IMR-90 (cell line): ENCODE measurements around the gene CDK14. TPM values are rescaled to one million over a fixed set of nuclear protein-coding genes. Genes with fewer than 3 reads are reported as not detected.

Source experiments
- ATAC-seq: fragments of 200-7000 bp; cut with Tn5 transposase; 2 replicates; pipeline ENCODE4 v1.9.1; 2020; ENCODE audit warnings: low read depth, mild to moderate bottlenecking, moderate library complexity
- BruUV-seq: library from RNA; stranded (reverse); fragments of 400-500 nt; replicated peaks from 2 replicates; lab custom pipeline; 2021; lab: Mats Ljungman, UMichigan
- CTCF ChIA-PET: fragments of 300-600 bp; formaldehyde crosslinking; extraction: SDS; loops from one replicate; lab custom pipeline; 2021; ENCODE audit warnings: antibody characterized with exemption; lab: Yijun Ruan, JAX
- POLR2A ChIA-PET: fragments of 300-600 bp; sonication (Branson Sonifier 250); formaldehyde crosslinking; loops from one replicate; lab custom pipeline; 2022; ENCODE audit warnings: antibody characterized with exemption; ENCODE audit not compliant: unreplicated experiment; lab: Charles Lee
- DNase-seq: peaks from one replicate; pipeline ENCODE4 v3.0.0; 2013
- H2AFZ ChIP-seq: replicated peaks from 2 replicates; pipeline ENCODE3; 2013; ENCODE audit warnings: low read length, mild to moderate bottlenecking; ENCODE audit not compliant: poor library complexity
- H2AK5ac ChIP-seq: 2 replicates; pipeline ENCODE4 v1.6.1; 2013; ENCODE audit warnings: low read depth, low read length, inconsistent platforms
- H2AK9ac ChIP-seq: replicated peaks from 2 replicates; pipeline ENCODE3; 2013; ENCODE audit warnings: mild to moderate bottlenecking, low read depth, low read length, moderate library complexity; ENCODE audit not compliant: poor library complexity
- H2BK120ac ChIP-seq: 2 replicates; pipeline ENCODE4 v1.6.1; 2013; ENCODE audit warnings: low read depth, low read length, inconsistent platforms
- H2BK15ac ChIP-seq: 3 replicates; pipeline ENCODE4 v1.6.1; 2013; ENCODE audit warnings: low read depth, low read length, inconsistent platforms
- H2BK20ac ChIP-seq: 2 replicates; pipeline ENCODE4 v1.6.1; 2013; ENCODE audit warnings: low read depth, mild to moderate bottlenecking, inconsistent platforms, low read length, moderate library complexity
- H2BK5ac ChIP-seq: 2 replicates; pipeline ENCODE4 v1.6.1; 2013; ENCODE audit warnings: mild to moderate bottlenecking, low read depth, low read length, inconsistent platforms; ENCODE audit not compliant: poor library complexity, severe bottlenecking
- H3K14ac ChIP-seq: replicated peaks from 2 replicates; pipeline ENCODE4 v1.6.1; 2013; ENCODE audit warnings: low read depth, low read length, inconsistent platforms
- H3K18ac ChIP-seq: 2 replicates; pipeline ENCODE4 v1.6.1; 2013; ENCODE audit warnings: low read depth, low read length, control low read depth
- H3K23ac ChIP-seq: 2 replicates; pipeline ENCODE4 v1.6.1; 2013; ENCODE audit warnings: low read depth, low read length, inconsistent platforms
- H3K27ac ChIP-seq: 2 replicates; pipeline ENCODE4 v1.5.1; 2013; ENCODE audit warnings: mild to moderate bottlenecking, control low read depth, low read length; ENCODE audit not compliant: insufficient read depth
- H3K27me3 ChIP-seq: 2 replicates; pipeline ENCODE4 v1.6.1; 2013; ENCODE audit warnings: low read length; ENCODE audit not compliant: control insufficient read depth, insufficient read depth
- H3K36me3 ChIP-seq: 2 replicates; pipeline ENCODE4 v1.6.1; 2013; ENCODE audit warnings: low read length, mixed read lengths; ENCODE audit not compliant: control insufficient read depth, insufficient read depth
- H3K4ac ChIP-seq: 2 replicates; pipeline ENCODE4 v1.6.1; 2013; ENCODE audit warnings: low read depth, low read length, inconsistent platforms
- H3K4me1 ChIP-seq: 2 replicates; pipeline ENCODE4 v1.6.1; 2013; ENCODE audit warnings: low read length, mixed read lengths; ENCODE audit not compliant: control insufficient read depth, insufficient read depth
- H3K4me2 ChIP-seq: 2 replicates; pipeline ENCODE4 v1.6.1; 2013; ENCODE audit warnings: low read depth, mild to moderate bottlenecking, control low read depth, low read length, moderate library complexity
- H3K4me3 ChIP-seq: 2 replicates; pipeline ENCODE4 v1.5.1; 2013; ENCODE audit warnings: low read depth, mild to moderate bottlenecking, control low read depth, low read length, moderate library complexity; ENCODE audit not compliant: insufficient read depth
- H3K56ac ChIP-seq: 2 replicates; pipeline ENCODE4 v1.6.1; 2013; ENCODE audit warnings: low read length, inconsistent platforms; ENCODE audit not compliant: insufficient read depth; ENCODE audit errors: extremely low read depth
- H3K79me1 ChIP-seq, 2 experiments: 2 replicates each; pipeline ENCODE4 v1.6.1; 2013; ENCODE audit warnings: low read length in 2 of 2, inconsistent platforms in 1 of 2, low read depth in 1 of 2
- H3K9ac ChIP-seq: 2 replicates; pipeline ENCODE4 v1.6.1; 2013; ENCODE audit warnings: low read depth, low read length, control low read depth
- H3K9me1 ChIP-seq: 2 replicates; pipeline ENCODE4 v1.6.1; 2013; ENCODE audit warnings: low read length, inconsistent platforms; ENCODE audit not compliant: insufficient read depth
- H3K9me3 ChIP-seq: 2 replicates; pipeline ENCODE4 v1.6.1; 2013; ENCODE audit warnings: low read length; ENCODE audit not compliant: control insufficient read depth, insufficient read depth
- H4K20me1 ChIP-seq: 2 replicates; pipeline ENCODE4 v1.6.1; 2013; ENCODE audit warnings: low read length, inconsistent platforms; ENCODE audit not compliant: insufficient read depth
- H4K5ac ChIP-seq: 2 replicates; pipeline ENCODE4 v1.6.1; 2013; ENCODE audit warnings: mild to moderate bottlenecking, low read depth, low read length, control low read depth
- H4K8ac ChIP-seq, 2 experiments: 2 replicates each; pipeline ENCODE4 v1.6.1; 2013; ENCODE audit warnings: low read depth in 2 of 2, low read length in 2 of 2, control low read depth in 1 of 2, inconsistent platforms in 1 of 2
- H4K91ac ChIP-seq: 2 replicates; pipeline ENCODE4 v1.6.1; 2013; ENCODE audit warnings: low read depth, low read length, inconsistent platforms; ENCODE audit not compliant: insufficient read depth
- BHLHE40 ChIP-seq: fragments of 150-350 bp; IDR thresholded peaks from 2 replicates; pipeline ENCODE4 v1.6.1; 2016; ENCODE audit warnings: mild to moderate bottlenecking, low read depth, low read length
- CEBPB ChIP-seq: IDR thresholded peaks from 2 replicates; pipeline ENCODE4 v1.6.1; 2012; ENCODE audit warnings: low read depth, low read length, improper control_type of control experiment
- CHD1 ChIP-seq: IDR thresholded peaks from 2 replicates; pipeline ENCODE4 v1.6.1; 2012; ENCODE audit warnings: low read depth, low read length, improper control_type of control experiment
- CTCF ChIP-seq: conservative IDR thresholded peaks from 2 replicates; pipeline ENCODE4 v1.5.1; 2012; ENCODE audit warnings: mild to moderate bottlenecking, low read depth, low read length, improper control_type of control experiment
- FOS ChIP-seq: fragments of 150-350 bp; IDR thresholded peaks from 2 replicates; pipeline ENCODE4 v1.6.1; 2016; ENCODE audit warnings: low read depth, low read length
- MAZ ChIP-seq: IDR thresholded peaks from 2 replicates; pipeline ENCODE4 v1.6.1; 2012; ENCODE audit warnings: low read depth, mild to moderate bottlenecking, low read length, improper control_type of control experiment, moderate library complexity, borderline replicate concordance
- MXI1 ChIP-seq: IDR thresholded peaks from 2 replicates; pipeline ENCODE4 v1.6.1; 2012; ENCODE audit warnings: low read depth, mild to moderate bottlenecking, low read length, moderate library complexity, borderline replicate concordance
- POLR2A ChIP-seq: IDR thresholded peaks from 2 replicates; pipeline ENCODE4 v1.6.1; 2012; ENCODE audit warnings: mild to moderate bottlenecking, low read depth, low read length
- RAD21 ChIP-seq: IDR thresholded peaks from 2 replicates; pipeline ENCODE4 v1.6.1; 2012; ENCODE audit warnings: low read length, improper control_type of control experiment
- USF2 ChIP-seq: fragments of 150-350 bp; IDR thresholded peaks from 2 replicates; pipeline ENCODE4 v1.6.1; 2017; ENCODE audit warnings: mild to moderate bottlenecking, antibody characterized with exemption, low read length, low read depth
- WGBS, 2 experiments: methylation state at CpG; one replicate each; pipeline versions ENCODE4 v1.1.5 to v1.1.7; 2013; ENCODE audit warnings: missing lambda C conversion rate in 2 of 2; ENCODE audit not compliant: insufficient read length in 1 of 2; ENCODE audit errors: extremely low coverage in 2 of 2; 5-methylcytosine and 5-hydroxymethylcytosine counted together
- dilution Hi-C: fragments of 300-500 bp; cut with HindIII; formaldehyde crosslinking; loops from one replicate; pipeline ENCODE4 v1.14.3; 2018; ENCODE audit warnings: low sequenced_read_pairs; ENCODE audit not compliant: unreplicated experiment
- in situ Hi-C: fragments of 300-500 bp; cut with MboI; formaldehyde crosslinking; loops from 3 replicates; pipeline ENCODE4 v1.14.3; 2019; ENCODE audit warnings: low sequenced_read_pairs, inconsistent platforms, mixed read lengths
- intact Hi-C: fragments of 100-400 bp; cut with micrococcal nuclease; formaldehyde crosslinking; loops from 2 replicates; pipeline ENCODE4 v1.10.0; 2022
- polyA plus RNA-seq, 3 experiments: library from polyadenylated mRNA; depleted of rRNA; stranded (reverse); fragments of >200 nt; gene quantifications; 2 replicates each; pipeline ENCODE4 v1.2.3, GENCODE V29; 2012; ENCODE audit warnings: low replicate concordance in 1 of 3
- total RNA-seq: library from RNA; depleted of rRNA; stranded (reverse); fragments of >200 nt; gene quantifications from 2 replicates; pipeline ENCODE4 v1.2.3, GENCODE V29; 2012
- TF ChIP-seq, protein P1 (sequence below): fragments of 150-350 bp; IDR thresholded peaks from 2 replicates; pipeline ENCODE4 v1.6.1; 2016; ENCODE audit warnings: low read depth, mild to moderate bottlenecking, low read length, moderate library complexity, borderline replicate concordance

CDK14 gene
- total and polyA plus RNA-seq, 2 of the 4 experiments (the other 2 are of a cell fraction) = 10.1 to 29.6 TPM

- Histone ChIP-seq H2AFZ (no peak overlapping the region), H2AK5ac (no peak overlapping the region), H3K9ac (no peak overlapping the region), H4K8ac (no peak overlapping the region), H3K9me3 (no peaks in the 10 kb centered on the region), H2AK9ac (no peak overlapping the region), H3K23ac (no peak overlapping the region), H3K4me1 (no peaks in the 10 kb centered on the region), H2BK5ac (no peak overlapping the region), H3K4me2 (no peak overlapping the region), H2BK20ac (no peak overlapping the region), H3K36me3 (no peaks in the 10 kb centered on the region), H4K5ac (no peak overlapping the region), H3K9me1 (no peaks in the 10 kb centered on the region), H2BK120ac (no peak overlapping the region), H4K20me1 (no peaks in the 10 kb centered on the region), H3K27me3 (no peaks in the 10 kb centered on the region), H3K4ac (no peak overlapping the region), H4K91ac (no peak overlapping the region), H2BK15ac (no peak overlapping the region), H3K79me1 (no peaks in the 10 kb centered on the region), H3K18ac (no peak overlapping the region), H3K27ac (no peak overlapping the region), H3K56ac (no peak overlapping the region), H3K14ac (no peak overlapping the region), H3K4me3 (no peak overlapping the region)
- intact Hi-C loops = no loop called here
- no TSS peak for BruUV-seq
- in situ Hi-C loops = no loop called here
- dilution Hi-C loops = no loop called here
- WGBS, 2 experiments = no CpG with 5 or more reads among the region's 6 CpGs
- ATAC-seq = no peak
- CTCF ChIA-PET = interaction anchor here (1.0 kb wide), 1 partner anchor 110 kb away, joined by 3 read pairs; no protein-coding TSS in a partner anchor
- TF ChIP-seq CEBPB (no peak), CTCF (no peak), FOS (no peak), BHLHE40 (no peak), MAZ (no peak), RAD21 (no peak), USF2 (no peak), POLR2A (no peak), MXI1 (no peak), CHD1 (no peak)
- TF ChIP-seq, protein P1, sequence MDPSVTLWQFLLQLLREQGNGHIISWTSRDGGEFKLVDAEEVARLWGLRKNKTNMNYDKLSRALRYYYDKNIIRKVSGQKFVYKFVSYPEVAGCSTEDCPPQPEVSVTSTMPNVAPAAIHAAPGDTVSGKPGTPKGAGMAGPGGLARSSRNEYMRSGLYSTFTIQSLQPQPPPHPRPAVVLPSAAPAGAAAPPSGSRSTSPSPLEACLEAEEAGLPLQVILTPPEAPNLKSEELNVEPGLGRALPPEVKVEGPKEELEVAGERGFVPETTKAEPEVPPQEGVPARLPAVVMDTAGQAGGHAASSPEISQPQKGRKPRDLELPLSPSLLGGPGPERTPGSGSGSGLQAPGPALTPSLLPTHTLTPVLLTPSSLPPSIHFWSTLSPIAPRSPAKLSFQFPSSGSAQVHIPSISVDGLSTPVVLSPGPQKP = no peak
- no peak for DNase-seq
- POLR2A ChIA-PET = no interaction called here
These were observed 610.3 kb downstream of the CDK14 start for GRCh38 chr7:91206361-91206960.
